Skeletal muscle tissue (tissue), 4 donors: ENCODE data around the gene TYW3. TPM values are rescaled to one million over a fixed set of nuclear protein-coding genes. Genes with fewer than 3 reads are reported as not detected.

Experiments
- H3K27ac ChIP-seq: one replicate; pipeline ENCODE4 v1.7.0; 2013; ENCODE audit warnings: mild to moderate bottlenecking, low read depth, low read length, inconsistent platforms
- H3K27me3 ChIP-seq, 3 donors: one replicate each; pipeline ENCODE4 v1.7.0; 2013; ENCODE audit warnings: low read length in 3 of 3; ENCODE audit not compliant: control insufficient read depth in 3 of 3, insufficient read depth in 3 of 3
- H3K36me3 ChIP-seq, 3 donors: one replicate each; pipeline ENCODE4 v1.7.0; 2013; ENCODE audit warnings: low read length in 3 of 3; ENCODE audit not compliant: control insufficient read depth in 3 of 3, insufficient read depth in 3 of 3
- H3K4me1 ChIP-seq, 3 donors: one replicate each; pipeline ENCODE4 v1.7.0; 2013; ENCODE audit warnings: low read length in 3 of 3, mild to moderate bottlenecking in 3 of 3; ENCODE audit not compliant: control insufficient read depth in 3 of 3, insufficient read depth in 3 of 3
- H3K4me3 ChIP-seq, 3 donors: one replicate each; pipeline ENCODE4 v1.7.0; 2013; ENCODE audit warnings: low read length in 3 of 3
- H3K9ac ChIP-seq, 3 donors: one replicate each; pipeline ENCODE4 v1.7.0; 2013; ENCODE audit warnings: low read length in 3 of 3, mild to moderate bottlenecking in 3 of 3, moderate library complexity in 2 of 3, low read depth in 1 of 3
- H3K9me3 ChIP-seq, 3 donors: one replicate each; pipeline ENCODE4 v1.7.0; 2013; ENCODE audit warnings: low read length in 3 of 3; ENCODE audit not compliant: control insufficient read depth in 3 of 3
- total RNA-seq: library from RNA; depleted of rRNA; stranded (reverse); fragments of >200 nt; gene quantifications from one replicate; pipeline ENCODE4 v1.2.3, GENCODE V29; 2014
- donor health status: Osteomylitis.

TYW3 gene
- total RNA-seq, 1 donor from 2014 or later: 7.3 TPM

- no peak overlapping the region for H3K9ac ChIP-seq
- H3K27ac ChIP-seq: no peak overlapping the region
- no peak overlapping the region for H3K4me3 ChIP-seq
- no peaks in the 10 kb centered on the region for H3K27me3 ChIP-seq
- H3K4me1 ChIP-seq: no peaks in the 10 kb centered on the region
- peaks cover 5 to 28% (median 26%) of the 10 kb centered on the region in 3 donors for H3K36me3 ChIP-seq
- H3K9me3 ChIP-seq: no peaks in the 10 kb centered on the region
Measured at GRCh38 chr1:74703386-74704182, 29.4 kb upstream of the TYW3 start.

GRCh38 chr1:74712881-74713280 is 20.1 kb upstream of the TYW3 start:
- H3K27ac ChIP-seq: no peak overlapping the region

GRCh38 chr1:74713849-74714248 is 19.1 kb upstream of the TYW3 start:
- Histone ChIP-seq H3K9ac (no peak overlapping the region), H3K27ac (no peak overlapping the region), H3K4me3 (no peak overlapping the region), H3K4me1 (no peaks in the 10 kb centered on the region), H3K9me3 (no peaks in the 10 kb centered on the region), H3K27me3 (no peaks in the 10 kb centered on the region), H3K36me3 (peaks cover 11 to 77% (median 37%) of the 10 kb centered on the region in 3 donors)

More at GRCh38 chr1:74712881-74713280, 20.1 kb upstream of the TYW3 start:
- Histone ChIP-seq H3K4me1 (no peaks in the 10 kb centered on the region), H3K9ac (no peak overlapping the region), H3K36me3 (peaks cover 11 to 78% (median 32%) of the 10 kb centered on the region in 3 donors), H3K4me3 (no peak overlapping the region), H3K27me3 (no peaks in the 10 kb centered on the region), H3K9me3 (no peaks in the 10 kb centered on the region)

DNA sequence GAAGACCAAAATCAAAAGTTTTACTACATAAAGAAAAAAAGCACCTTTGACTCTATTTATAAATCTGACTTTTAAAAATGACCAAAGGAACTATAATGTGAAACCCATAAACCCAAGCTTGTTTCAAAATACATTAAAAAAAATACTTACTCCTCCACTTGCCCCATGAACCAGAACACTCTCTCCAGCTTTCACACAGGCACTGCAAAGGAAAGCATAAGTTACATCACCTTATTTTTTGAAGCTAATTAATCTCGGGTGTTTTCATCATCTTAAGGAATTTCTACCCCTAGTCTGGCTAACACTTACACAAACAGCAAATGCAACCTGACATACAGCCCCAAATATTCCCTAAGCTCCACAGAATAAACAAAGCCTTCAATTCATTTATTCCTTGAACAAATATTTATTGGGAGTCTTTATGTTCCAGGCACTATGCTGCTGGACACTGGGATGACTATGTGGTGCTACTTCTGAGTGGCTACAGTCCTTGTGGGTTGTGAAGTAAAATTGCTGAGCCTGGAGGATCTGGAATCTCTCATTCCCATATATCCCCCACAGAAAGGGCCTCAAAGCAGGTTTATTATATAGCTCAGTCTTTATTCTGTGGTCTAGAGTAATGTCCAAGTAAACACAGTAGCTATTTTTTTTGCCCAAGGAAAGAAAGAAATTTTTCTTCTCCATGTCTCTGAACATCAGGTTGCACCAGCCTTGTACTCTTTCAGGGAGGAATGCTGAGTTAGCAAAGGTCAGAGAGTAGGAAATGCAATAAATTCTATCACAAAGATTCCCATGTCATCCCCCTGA is 18.3 kb upstream of the TYW3 start:
- H3K27ac ChIP-seq: no peak overlapping the region
- no peaks in the 10 kb centered on the region for H3K9me3 ChIP-seq
- H3K27me3 ChIP-seq: no peaks in the 10 kb centered on the region
- no peak overlapping the region for H3K4me3 ChIP-seq
- H3K9ac ChIP-seq: no peak overlapping the region
- H3K36me3 ChIP-seq: peaks cover 11 to 74% (median 34%) of the 10 kb centered on the region in 3 donors
- H3K4me1 ChIP-seq: no peaks in the 10 kb centered on the region

GRCh38 chr1:74715236-74715502 is 17.8 kb upstream of the TYW3 start:
- H3K36me3 ChIP-seq: peaks cover 11 to 72% (median 39%) of the 10 kb centered on the region in 3 donors
- H3K4me3 ChIP-seq: no peak overlapping the region
- no peak overlapping the region for H3K9ac ChIP-seq

GRCh38 chr1:74715806-74716205 is 17.1 kb upstream of the TYW3 start:
- no peak overlapping the region for H3K4me3 ChIP-seq
- H3K36me3 ChIP-seq: peaks cover 10 to 77% (median 44%) of the 10 kb centered on the region in 3 donors
- H3K9me3 ChIP-seq: no peaks in the 10 kb centered on the region
- H3K27ac ChIP-seq: no peak overlapping the region
- H3K9ac ChIP-seq: no peak overlapping the region
- H3K4me1 ChIP-seq: no peaks in the 10 kb centered on the region
- H3K27me3 ChIP-seq: no peaks in the 10 kb centered on the region

More at GRCh38 chr1:74715236-74715502, 17.8 kb upstream of the TYW3 start:
- Histone ChIP-seq H3K4me1 (no peaks in the 10 kb centered on the region), H3K27ac (no peak overlapping the region), H3K27me3 (no peaks in the 10 kb centered on the region), H3K9me3 (no peaks in the 10 kb centered on the region)

GRCh38 chr1:74716822-74717221 is 16.1 kb upstream of the TYW3 start:
- Histone ChIP-seq H3K36me3 (peaks cover 4 to 77% (median 47%) of the 10 kb centered on the region in 3 donors), H3K9ac (no peak overlapping the region), H3K9me3 (no peaks in the 10 kb centered on the region), H3K27me3 (no peaks in the 10 kb centered on the region), H3K27ac (no peak overlapping the region), H3K4me3 (no peak overlapping the region), H3K4me1 (no peaks in the 10 kb centered on the region)

- H3K27me3 ChIP-seq: no peaks in the 10 kb centered on the region
- no peaks in the 10 kb centered on the region for H3K9me3 ChIP-seq
- H3K4me3 ChIP-seq: no peak overlapping the region
- H3K36me3 ChIP-seq: peaks cover 7 to 79% (median 54%) of the 10 kb centered on the region in 3 donors
- H3K9ac ChIP-seq: no peak overlapping the region
- no peak overlapping the region for H3K27ac ChIP-seq
- no peaks in the 10 kb centered on the region for H3K4me1 ChIP-seq
Measured at GRCh38 chr1:74717626-74718025, 15.3 kb upstream of the TYW3 start.

DNA sequence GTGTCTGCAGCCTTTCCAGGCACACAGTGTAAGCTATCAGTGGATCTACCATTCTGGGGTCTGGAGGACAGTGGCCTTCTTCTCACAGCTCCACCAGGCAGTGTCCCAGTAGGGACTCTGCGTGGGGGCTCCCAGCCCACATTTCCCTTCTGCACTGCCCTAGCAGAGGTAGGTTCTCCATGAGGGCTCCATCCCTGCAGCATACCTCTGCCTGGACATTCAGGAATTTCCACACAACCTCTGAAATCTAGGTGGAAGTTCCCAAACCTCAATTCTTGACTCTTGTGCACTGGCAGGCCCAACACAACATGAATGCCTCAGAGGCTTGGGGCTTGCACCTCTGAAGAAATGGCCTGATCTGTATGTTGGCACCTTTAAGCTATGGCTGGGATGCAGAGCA is 6.9 kb upstream of the TYW3 start:
- H3K9me3 ChIP-seq: no peaks in the 10 kb centered on the region
- H3K4me1 ChIP-seq: peaks cover 0 to 3% (median 2%) of the 10 kb centered on the region in 3 donors
- no peak overlapping the region for H3K27ac ChIP-seq
- no peak overlapping the region for H3K9ac ChIP-seq
- no peak overlapping the region for H3K4me3 ChIP-seq
- peaks cover 5 to 29% (median 23%) of the 10 kb centered on the region in 3 donors for H3K36me3 ChIP-seq
- no peaks in the 10 kb centered on the region for H3K27me3 ChIP-seq

- Histone ChIP-seq H3K27ac (no peak overlapping the region), H3K27me3 (no peaks in the 10 kb centered on the region), H3K36me3 (peaks cover 0 to 4% (median 0%) of the 10 kb centered on the region in 3 donors), H3K9me3 (no peaks in the 10 kb centered on the region), H3K4me3 (no peak overlapping the region), H3K9ac (no peak overlapping the region), H3K4me1 (peaks cover 6 to 10% (median 8%) of the 10 kb centered on the region in 3 donors)
Measured at GRCh38 chr1:74728736-74729135, 4.2 kb upstream of the TYW3 start.
